Epithelial cell of prostate (primary cell): ENCODE data around the gene SART3.

Source experiments
- DNase-seq: peaks from one replicate; pipeline ENCODE4 v3.0.0-alpha.2; 2011; ENCODE audit warnings: low read depth, low spot score
- H3K27ac ChIP-seq: fragments of 450-650 bp; 2 replicates; pipeline ENCODE4 v1.5.1; 2017; ENCODE audit warnings: mild to moderate bottlenecking

SART3 gene

GRCh38 chr12:108473400-108474055 lies 87.4 kb downstream of the SART3 start:
- DNase-seq: no peak

More at GRCh38 chr12:108473400-108474055, 87.4 kb downstream of the SART3 start:
- no peak overlapping the region for H3K27ac ChIP-seq
